Spleen (tissue), 11 donors: Measurements from ENCODE around the gene RNF150. TPM values are rescaled to one million over a fixed set of nuclear protein-coding genes. Genes with fewer than 3 reads are reported as not detected.

ENCODE experiments used
- DNase-seq: peaks from one replicate; pipeline ENCODE4 v3.0.0-alpha.2; 2020
- H3K27ac ChIP-seq, 8 donors: fragments of 200-600 bp; sonication (generic) in 7 of 8; 1 replicate in 4 of 8; 2 replicates in 4 of 8; pipeline versions ENCODE4 v1.5.0 to v1.8.0; 2016 to 2021; ENCODE audit warnings: inconsistent platforms in 4 of 8, mild to moderate bottlenecking in 4 of 8, moderate library complexity in 1 of 8
- H3K27me3 ChIP-seq, 7 donors: fragments of 200-600 bp; sonication (generic) in 6 of 7; replicated peaks in 1 of 7; 1 replicate in 4 of 7; 2 replicates in 3 of 7; pipeline versions ENCODE4 v1.5.0 to v1.8.0; 2016 to 2021; ENCODE audit warnings: inconsistent platforms in 3 of 7, mild to moderate bottlenecking in 1 of 7
- H3K36me3 ChIP-seq, 6 donors: fragments of 200-600 bp; sonication (generic) in 5 of 6; 1 replicate in 4 of 6; 2 replicates in 2 of 6; pipeline versions ENCODE4 v1.5.0 to v1.8.0; 2016 to 2021; ENCODE audit warnings: inconsistent platforms in 2 of 6
- H3K4me1 ChIP-seq, 6 donors: fragments of 200-600 bp; sonication (generic) in 5 of 6; 1 replicate in 3 of 6; 2 replicates in 3 of 6; pipeline versions ENCODE4 v1.5.0 to v1.8.0; 2016 to 2021; ENCODE audit warnings: inconsistent platforms in 3 of 6
- H3K4me3 ChIP-seq, 8 donors: fragments of 200-600 bp; sonication (generic) in 7 of 8; 1 replicate in 4 of 8; 2 replicates in 4 of 8; pipeline versions ENCODE4 v1.5.0 to v1.8.0; 2016 to 2021; ENCODE audit warnings: inconsistent platforms in 4 of 8, mild to moderate bottlenecking in 4 of 8, moderate library complexity in 2 of 8
- H3K9me3 ChIP-seq, 8 donors: fragments of 200-600 bp; sonication (generic) in 7 of 8; 1 replicate in 4 of 8; 2 replicates in 4 of 8; pipeline versions ENCODE4 v1.5.0 to v1.8.0; 2016 to 2021; ENCODE audit warnings: inconsistent platforms in 4 of 8
- CTCF ChIP-seq, 11 experiments: fragments of 200-600 bp in 7 of 11; fragments of 450-650 bp in 4 of 11; sonication (generic) in 4 of 11; IDR thresholded peaks in 8 of 11; conservative IDR thresholded peaks in 3 of 11; 1 replicate in 7 of 11; 2 replicates in 4 of 11; pipeline versions ENCODE4 v1.4.0 to v1.8.0; 2016 to 2021; ENCODE audit warnings: antibody characterized with exemption in 11 of 11, inconsistent platforms in 4 of 11, mild to moderate bottlenecking in 1 of 11
- POLR2A ChIP-seq, 3 donors: fragments of 450-650 bp; IDR thresholded peaks; one replicate each; pipeline ENCODE4 v1.5.1; 2017; ENCODE audit warnings: antibody characterized with exemption in 3 of 3, mild to moderate bottlenecking in 1 of 3
- POLR2AphosphoS5 ChIP-seq, 3 donors: sonication (generic); formaldehyde crosslinking; IDR thresholded peaks; one replicate each; pipeline ENCODE4 v1.5.1; 2017; ENCODE audit warnings: antibody characterized with exemption in 3 of 3
- whole genome bisulfite sequencing, 5 donors: extraction: QIAGEN DNeasy Blood & Tissue Kit in 3 of 5; methylation state at CpG; one replicate each; pipeline versions ENCODE4 v1.1.5 to v1.1.7; 2013 to 2018; 5-methylcytosine and 5-hydroxymethylcytosine counted together
- intact Hi-C: fragments of 100-400 bp; cut with DNase I; formaldehyde crosslinking; loops from one replicate; pipeline ENCODE4 v1.15.0; 2023; ENCODE audit warnings: low total_unique reads
- polyA plus RNA-seq, 3 donors: library from polyadenylated mRNA; stranded (reverse); fragments of 200-250 nt; gene quantifications; one replicate each; pipeline ENCODE4 v1.2.1, GENCODE V29; 2013
- total RNA-seq, 7 donors: library from RNA; depleted of rRNA in 3 of 7; stranded (reverse); fragments of >200 nt in 3 of 7; fragmentation: NEBNext Ultra II Directional in 4 of 7; extraction: Animal tissue kit (Norgen Biotek cat#: 25700) in 4 of 7; gene quantifications; one replicate each; pipeline versions ENCODE4 v1.1.0 to v1.2.1, GENCODE V29; 2016 to 2021
- donor health status: healthy with polysubstance abuse.
- donor health status: DM: no; HTN: no; CAD: no; lungs with moderate emphysema.
- donor health status: DM: no; HTN: no; CAD: no.
- donor health status: Bipolar disorder and iron deficiency.
- donor health status: healthy.
- donor health status: DM: no; HTN: no; CAD: no.
- donor health status: DM: yes; HTN: yes; CAD: no.

RNF150 gene
- total and polyA plus RNA-seq, 10 donors = 1.2 to 42.1 (median 19.2) TPM

- Histone ChIP-seq H3K36me3 (no peaks in the 10 kb centered on the region), H3K4me1 (peaks cover 0 to 19% (median 11%) of the 10 kb centered on the region in 6 donors), H3K4me3 (peak overlapping the region in 1 of 8 donors; percentile 36), H3K27ac (peak overlapping the region in 2 of 8 donors; percentile 10 to 14), H3K27me3 (no peaks in the 10 kb centered on the region), H3K9me3 (no peaks in the 10 kb centered on the region)
- WGBS, 5 donors = 66 to 80% (median 76%) methylated on average over 2 of the region's 2 CpGs
- no peak for TF ChIP-seq POLR2AphosphoS5 (IDR thresholded peaks at IDR 0.05)
- no peak for TF ChIP-seq POLR2A (IDR thresholded peaks at IDR 0.05)
- no peak for TF ChIP-seq CTCF (IDR thresholded peaks at IDR 0.05 in 8 of 11, conservative IDR thresholded peaks at IDR 0.05 in 3 of 11)
- no peak for DNase-seq
- intact Hi-C loops = no loop called here
Measured at GRCh38 chr4:140863197-140863596, 270.1 kb downstream of the RNF150 start.

- no peak for DNase-seq
- Histone ChIP-seq H3K27ac (no peak overlapping the region), H3K4me1 (peaks cover 0 to 19% (median 11%) of the 10 kb centered on the region in 6 donors), H3K9me3 (no peaks in the 10 kb centered on the region), H3K36me3 (no peaks in the 10 kb centered on the region), H3K27me3 (no peaks in the 10 kb centered on the region), H3K4me3 (no peak overlapping the region)
- intact Hi-C loops = no loop called here
- TF ChIP-seq POLR2AphosphoS5 (IDR thresholded peaks at IDR 0.05) = no peak
- no peak for TF ChIP-seq CTCF (IDR thresholded peaks at IDR 0.05 in 8 of 11, conservative IDR thresholded peaks at IDR 0.05 in 3 of 11)
- TF ChIP-seq POLR2A (IDR thresholded peaks at IDR 0.05) = no peak
- 70 to 86% (median 78%) methylated on average over 4 of the region's 4 CpGs for WGBS, 5 donors
Measured at GRCh38 chr4:140862177-140862442, 271.2 kb downstream of the RNF150 start.

- H3K27me3 ChIP-seq = no peaks in the 10 kb centered on the region
- H3K4me1 ChIP-seq = peaks cover 0 to 19% (median 11%) of the 10 kb centered on the region in 6 donors
- DNase-seq = no peak
- TF ChIP-seq POLR2A (IDR thresholded peaks at IDR 0.05) (no peak), CTCF (IDR thresholded peaks at IDR 0.05 in 8 of 11, conservative IDR thresholded peaks at IDR 0.05 in 3 of 11) (peak; percentile 45 to 87 (median 72))
- no peaks in the 10 kb centered on the region for H3K9me3 ChIP-seq
- 40 to 44% (median 42%) methylated on average over 7 of the region's 7 CpGs for WGBS, 5 donors
- no peak overlapping the region for H3K4me3 ChIP-seq
- no peak overlapping the region for H3K27ac ChIP-seq
- intact Hi-C loops = loop anchor here (2.0 kb wide), 1 partner anchor 273 kb away; no protein-coding TSS in a partner anchor
- H3K36me3 ChIP-seq = no peaks in the 10 kb centered on the region
Measured at GRCh38 chr4:140861359-140862176, 271.7 kb downstream of the RNF150 start.

- Histone ChIP-seq H3K9me3 (no peaks in the 10 kb centered on the region), H3K27me3 (no peaks in the 10 kb centered on the region), H3K4me3 (no peak overlapping the region), H3K27ac (peak overlapping the region in 1 of 8 donors; percentile 27), H3K4me1 (peaks cover 0 to 19% (median 11%) of the 10 kb centered on the region in 6 donors), H3K36me3 (no peaks in the 10 kb centered on the region)
- intact Hi-C loops = no loop called here
- TF ChIP-seq CTCF (IDR thresholded peaks at IDR 0.05 in 8 of 11, conservative IDR thresholded peaks at IDR 0.05 in 3 of 11) (no peak), POLR2A (IDR thresholded peaks at IDR 0.05) (no peak), POLR2AphosphoS5 (IDR thresholded peaks at IDR 0.05) (no peak)
- DNase-seq = no peak
- WGBS, 5 donors = 76 to 88% (median 83%) methylated on average over 3 of the region's 3 CpGs
Measured at GRCh38 chr4:140858897-140859296, 274.4 kb downstream of the RNF150 start.
